Measurements from ENCODE around the gene OGDH. TPM values are rescaled to one million over a fixed set of nuclear protein-coding genes. Genes with fewer than 3 reads are reported as not detected.

OGDH gene
- total and polyA plus RNA-seq, 4 donors: 39.0 to 142 (median 59.9) TPM

- Histone ChIP-seq H3K36me3 (ENCODE audit: control insufficient read depth in 4 of 4, insufficient read depth in 4 of 4, low read length in 4 of 4) (peaks cover 10 to 23% (median 11%) of the 10 kb centered on the region in 4 donors), H3K4me1 (ENCODE audit: control insufficient read depth in 5 of 5, insufficient read depth in 5 of 5, low read length in 5 of 5) (peaks cover 3 to 14% (median 5%) of the 10 kb centered on the region in 5 donors), H3K9ac (ENCODE audit: insufficient read depth in 1 of 2, low read length in 2 of 2) (peak overlapping the region; percentile 56 to 77), H3K9me3 (ENCODE audit: control insufficient read depth in 4 of 4, insufficient read depth in 3 of 4, low read length in 3 of 4) (no peaks in the 10 kb centered on the region), H3K27me3 (ENCODE audit: control insufficient read depth in 3 of 3, insufficient read depth in 3 of 3, low read length in 2 of 3) (no peaks in the 10 kb centered on the region), H3K4me3 (peak overlapping the region; percentile 76), H3K27ac (ENCODE audit: low read depth in 1 of 2, low read length in 1 of 2) (peak overlapping the region; percentile 74 to 91)
- ATAC-seq (ENCODE audit: insufficient read depth, low FRiP score): peak; percentile 9
- 16 to 22% methylated on average over 30 of the region's 30 CpGs for WGBS, 2 donors
- no peak for TF ChIP-seq CTCF (IDR thresholded peaks at IDR 0.05; ENCODE audit: control extremely low read depth, extremely low read depth)
- no peak for DNase-seq
Measured at GRCh38 chr7:44580945-44581878, 25.2 kb upstream of the OGDH start.

GRCh38 chr7:44581879-44582603, 24.4 kb upstream of the OGDH start, which contains the start of gene TMED4:
TSS of gene TMED4 (minus strand) at chr7:44582231. CDS start at chr7:44582206, 25 bp downstream.
- DNase-seq (peak; percentile 99 to 100 (median 99)), ATAC-seq (ENCODE audit: insufficient read depth, low FRiP score) (peak; percentile 98)
- Histone ChIP-seq H3K27me3 (ENCODE audit: control insufficient read depth in 3 of 3, insufficient read depth in 3 of 3, low read length in 2 of 3) (no peaks in the 10 kb centered on the region), H3K4me3 (peak within 1 kb of the TSS; percentile 76), H3K9ac (ENCODE audit: insufficient read depth in 1 of 2, low read length in 2 of 2) (peak within 1 kb of the TSS; percentile 95 to 99), H3K4me1 (ENCODE audit: control insufficient read depth in 5 of 5, insufficient read depth in 5 of 5, low read length in 5 of 5) (peaks cover 3 to 14% (median 5%) of the 10 kb centered on the region in 5 donors), H3K9me3 (ENCODE audit: control insufficient read depth in 4 of 4, insufficient read depth in 3 of 4, low read length in 3 of 4) (no peaks in the 10 kb centered on the region), H3K36me3 (ENCODE audit: control insufficient read depth in 4 of 4, insufficient read depth in 4 of 4, low read length in 4 of 4) (peaks cover 10 to 23% (median 11%) of the 10 kb centered on the region in 4 donors), H3K27ac (ENCODE audit: low read depth in 1 of 2, low read length in 1 of 2) (peak within 1 kb of the TSS; percentile 88 to 96)
- 0% methylated on average over 63 to 71 of the region's 71 CpGs for WGBS, 2 donors
- TF ChIP-seq CTCF (IDR thresholded peaks at IDR 0.05; ENCODE audit: control extremely low read depth, extremely low read depth): no peak

- H3K4me3 ChIP-seq: peak overlapping the region; percentile 40
- H3K9me3 ChIP-seq (ENCODE audit: control insufficient read depth in 4 of 4, insufficient read depth in 3 of 4, low read length in 3 of 4): no peaks in the 10 kb centered on the region
- H3K4me1 ChIP-seq (ENCODE audit: control insufficient read depth in 5 of 5, insufficient read depth in 5 of 5, low read length in 5 of 5): peaks cover 3 to 14% (median 5%) of the 10 kb centered on the region in 5 donors
- ATAC-seq (ENCODE audit: insufficient read depth, low FRiP score): no peak
- H3K27me3 ChIP-seq (ENCODE audit: control insufficient read depth in 3 of 3, insufficient read depth in 3 of 3, low read length in 2 of 3): no peaks in the 10 kb centered on the region
- peaks cover 7 to 19% (median 9%) of the 10 kb centered on the region in 4 donors for H3K36me3 ChIP-seq (ENCODE audit: control insufficient read depth in 4 of 4, insufficient read depth in 4 of 4, low read length in 4 of 4)
- H3K27ac ChIP-seq (ENCODE audit: low read depth in 1 of 2, low read length in 1 of 2): peak overlapping the region; percentile 88 to 96
- peak overlapping the region in 1 of 2 donors; percentile 99 for H3K9ac ChIP-seq (ENCODE audit: insufficient read depth in 1 of 2, low read length in 2 of 2)
- TF ChIP-seq CTCF (IDR thresholded peaks at IDR 0.05; ENCODE audit: control extremely low read depth, extremely low read depth): no peak
- 86 to 91% methylated on average over 13 of the region's 13 CpGs for WGBS, 2 donors
- DNase-seq: no peak
Measured at GRCh38 chr7:44583146-44583865, 23.1 kb upstream of the OGDH start.
